SK-N-DZ (cell line): ENCODE measurements around the gene NAGA.

Experiments
- DNase-seq: peaks from one replicate; pipeline ENCODE4 v3.0.0-alpha.2; 2015; ENCODE audit warnings: low spot score
- small RNA-seq, 2 experiments: library from RNA; depleted of rRNA; stranded (forward); fragments of <200 nt; gene quantifications; one replicate each; pipeline ENCODE3, GENCODE V24; 2014

NAGA gene

GRCh38 chr22:42050641-42051180 is 19.9 kb downstream of the NAGA start:
- DNase-seq: no peak

- DNase-seq: no peak
Measured at GRCh38 chr22:42041784-42042183, 28.8 kb downstream of the NAGA start.

- DNase-seq: no peak
Measured at GRCh38 chr22:42039271-42039670, 31.3 kb downstream of the NAGA start.

- peak; percentile 28 for DNase-seq
Measured at GRCh38 chr22:42035256-42035655, 35.4 kb downstream of the NAGA start.

- DNase-seq: no peak
Measured at GRCh38 chr22:42033263-42034181, 37.1 kb downstream of the NAGA start.

GRCh38 chr22:42026705-42027104 is 43.9 kb downstream of the NAGA start:
- no peak for DNase-seq

GRCh38 chr22:42025421-42025820 is 45.2 kb downstream of the NAGA start:
- DNase-seq: no peak

GRCh38 chr22:42022162-42022847 is 48.3 kb downstream of the NAGA start:
- no peak for DNase-seq

GRCh38 chr22:42021571-42021970 is 49.0 kb downstream of the NAGA start:
- DNase-seq: no peak

GRCh38 chr22:42018224-42018623 is 52.4 kb downstream of the NAGA start:
- no peak for DNase-seq

GRCh38 chr22:42016111-42016510 is 54.5 kb downstream of the NAGA start:
- no peak for DNase-seq

GRCh38 chr22:42013385-42013784 is 57.2 kb downstream of the NAGA start:
- DNase-seq: no peak

GRCh38 chr22:42010778-42011177 is 59.8 kb downstream of the NAGA start:
- no peak for DNase-seq

Small RNA genes within 50 kb of the gene (small RNA-seq; reads per million reads assigned to genes)
- 0 to 7.4 reads per million in 2 experiments for gene SNORD13P1
